HG02973 (cell line): Measurements from ENCODE around the gene DNAH17.
"Not testable (repeated sequence)": the region's sequence is repeated elsewhere in the genome, so short reads cannot be mapped to it uniquely, and the experiment has no call there.

Source experiments
- ATAC-seq: cut with Tn5 transposase; IDR thresholded peaks from one replicate; pipeline ENCODE4 v1.9.1; 2021; ENCODE audit warnings: moderate library complexity; ENCODE audit not compliant: unreplicated experiment

Gene DNAH17

GRCh38 chr17:78525511-78526160 lies 51.6 kb downstream of the DNAH17 start:
- ATAC-seq = no peak

- ATAC-seq = no peak
Measured at GRCh38 chr17:78524870-78525510, 52.2 kb downstream of the DNAH17 start.

- no peak for ATAC-seq
Measured at GRCh38 chr17:78523934-78524655, 53.1 kb downstream of the DNAH17 start.

- no peak for ATAC-seq
Measured at GRCh38 chr17:78522031-78522809, 55.0 kb downstream of the DNAH17 start.

- no peak for ATAC-seq
Measured at GRCh38 chr17:78517421-78517820, 59.8 kb downstream of the DNAH17 start.

- no peak for ATAC-seq
Measured at GRCh38 chr17:78515480-78515879, 61.7 kb downstream of the DNAH17 start.

- ATAC-seq = no peak
Measured at GRCh38 chr17:78514521-78514920, 62.7 kb downstream of the DNAH17 start.

- no peak for ATAC-seq
Measured at GRCh38 chr17:78512976-78513375, 64.2 kb downstream of the DNAH17 start.

GRCh38 chr17:78510141-78511075 lies 66.8 kb downstream of the DNAH17 start:
- ATAC-seq = no peak

GRCh38 chr17:78507526-78507925 lies 69.7 kb downstream of the DNAH17 start:
- no peak for ATAC-seq

GRCh38 chr17:78506454-78507309 lies 70.5 kb downstream of the DNAH17 start:
- no peak for ATAC-seq

GRCh38 chr17:78504156-78504925 lies 72.9 kb downstream of the DNAH17 start:
- no peak for ATAC-seq

GRCh38 chr17:78503388-78503787 lies 73.8 kb downstream of the DNAH17 start:
- ATAC-seq = not testable (repeated sequence)

GRCh38 chr17:78502611-78503148 lies 74.5 kb downstream of the DNAH17 start:
- ATAC-seq = no peak

GRCh38 chr17:78501241-78502036 lies 75.8 kb downstream of the DNAH17 start:
- ATAC-seq = no peak

GRCh38 chr17:78500806-78501205 lies 76.4 kb downstream of the DNAH17 start:
- ATAC-seq = no peak

GRCh38 chr17:78499715-78500540 lies 77.3 kb downstream of the DNAH17 start:
- ATAC-seq = no peak
